IPS DF 6.9 (cell line): ENCODE data around the gene PSMG4.

ENCODE experiments used
- DNase-seq: peaks from one replicate; pipeline ENCODE4 v3.0.0-alpha.2; 2013; ENCODE audit warnings: low read depth, low spot score
- H3K27ac ChIP-seq: one replicate; pipeline ENCODE4 v1.5.1; 2013; ENCODE audit warnings: low read length, control low read depth
- H3K27me3 ChIP-seq: 2 replicates; pipeline ENCODE4 v1.6.1; 2013; ENCODE audit warnings: mild to moderate bottlenecking, low read length; ENCODE audit not compliant: control insufficient read depth, insufficient read depth
- H3K36me3 ChIP-seq: 2 replicates; pipeline ENCODE4 v1.6.1; 2013; ENCODE audit warnings: low read length; ENCODE audit not compliant: control insufficient read depth, insufficient read depth
- H3K4me1 ChIP-seq: 2 replicates; pipeline ENCODE4 v1.6.1; 2013; ENCODE audit warnings: low read length; ENCODE audit not compliant: control insufficient read depth, insufficient read depth
- H3K4me3 ChIP-seq: 2 replicates; pipeline ENCODE4 v1.5.1; 2013; ENCODE audit warnings: mild to moderate bottlenecking, low read length
- H3K9me3 ChIP-seq: 2 replicates; pipeline ENCODE4 v1.6.1; 2013; ENCODE audit warnings: low read length, inconsistent platforms; ENCODE audit not compliant: control insufficient read depth, insufficient read depth
- WGBS: extraction: QIAGEN DNeasy Blood & Tissue Kit; methylation state at CpG from one replicate; pipeline ENCODE4 v1.1.7; 2013; ENCODE audit warnings: mixed read lengths, missing lambda C conversion rate; ENCODE audit not compliant: insufficient read length, insufficient coverage; 5-methylcytosine and 5-hydroxymethylcytosine counted together

PSMG4 gene

DNA sequence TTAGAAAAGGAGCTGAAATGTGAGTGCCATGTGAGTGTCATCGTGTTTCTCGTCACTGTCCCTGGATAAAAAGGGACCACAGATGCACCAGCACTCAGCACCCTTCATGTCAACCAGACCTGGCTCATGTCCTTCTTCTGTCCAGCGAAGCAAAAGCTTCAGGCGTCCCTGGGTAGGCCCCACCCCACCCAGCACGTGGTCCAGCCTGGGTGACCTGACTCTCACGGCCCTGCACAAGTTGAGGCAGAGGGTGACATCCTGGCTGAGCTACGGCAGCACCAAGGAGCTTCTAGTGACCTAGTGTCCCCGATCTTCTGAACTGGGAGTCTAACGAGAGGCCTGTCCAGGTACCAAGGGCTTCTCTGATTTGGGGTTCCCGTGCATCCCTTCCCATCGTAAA, 37.8 kb downstream of the PSMG4 start:
- peaks cover 2% of the 10 kb centered on the region for H3K36me3 ChIP-seq
- no CpG with 5 or more reads among the region's 11 CpGs for WGBS
- H3K9me3 ChIP-seq, result no peaks in the 10 kb centered on the region
- DNase-seq, result no peak
- H3K4me3 ChIP-seq, result no peak overlapping the region
- H3K4me1 ChIP-seq, result no peaks in the 10 kb centered on the region
- no peaks in the 10 kb centered on the region for H3K27me3 ChIP-seq
- no peak overlapping the region for H3K27ac ChIP-seq

GRCh38 chr6:3297006-3297405, 38.3 kb downstream of the PSMG4 start:
- no peak overlapping the region for H3K27ac ChIP-seq
- H3K4me3 ChIP-seq, result no peak overlapping the region
- DNase-seq, result no peak
- H3K36me3 ChIP-seq, result peaks cover 2% of the 10 kb centered on the region
- H3K9me3 ChIP-seq, result no peaks in the 10 kb centered on the region
- H3K4me1 ChIP-seq, result no peaks in the 10 kb centered on the region
- WGBS, result no CpG with 5 or more reads among the region's 9 CpGs
- no peaks in the 10 kb centered on the region for H3K27me3 ChIP-seq

DNA sequence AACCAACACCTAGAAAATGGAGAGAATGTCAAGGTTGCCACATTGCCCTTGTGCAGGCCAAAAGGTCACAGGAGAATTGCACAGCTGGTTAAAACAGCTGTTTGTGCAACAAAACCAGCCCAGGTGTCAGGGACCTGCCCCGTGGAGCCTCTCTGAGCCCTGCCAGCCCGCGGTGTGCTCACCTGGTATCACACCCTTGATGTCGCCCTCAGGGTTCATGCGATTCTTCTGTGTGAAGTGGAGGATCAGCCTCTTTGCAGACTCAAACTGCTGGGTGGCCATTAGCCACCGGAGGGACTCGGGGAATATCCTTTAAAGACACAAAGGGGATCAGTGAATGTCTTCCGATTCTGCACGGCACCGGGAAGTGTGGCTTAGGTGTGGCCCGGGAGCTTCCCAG, 39.2 kb downstream of the PSMG4 start:
- H3K27ac ChIP-seq, result no peak overlapping the region
- no CpG with 5 or more reads among the region's 11 CpGs for whole genome bisulfite sequencing
- no peak for DNase-seq
- H3K27me3 ChIP-seq, result no peaks in the 10 kb centered on the region
- no peaks in the 10 kb centered on the region for H3K9me3 ChIP-seq
- peaks cover 2% of the 10 kb centered on the region for H3K36me3 ChIP-seq
- H3K4me1 ChIP-seq, result no peaks in the 10 kb centered on the region
- no peak overlapping the region for H3K4me3 ChIP-seq

- Histone ChIP-seq H3K4me3 (no peak overlapping the region), H3K27ac (no peak overlapping the region), H3K27me3 (no peaks in the 10 kb centered on the region; the same call in 1 of the 2 replicates), H3K9me3 (no peaks in the 10 kb centered on the region), H3K36me3 (peaks cover 2% of the 10 kb centered on the region), H3K4me1 (no peaks in the 10 kb centered on the region)
- no CpG with 5 or more reads among the region's 10 CpGs for WGBS
- DNase-seq, result no peak
Observed at GRCh38 chr6:3299221-3299620, 40.5 kb downstream of the PSMG4 start.

DNA sequence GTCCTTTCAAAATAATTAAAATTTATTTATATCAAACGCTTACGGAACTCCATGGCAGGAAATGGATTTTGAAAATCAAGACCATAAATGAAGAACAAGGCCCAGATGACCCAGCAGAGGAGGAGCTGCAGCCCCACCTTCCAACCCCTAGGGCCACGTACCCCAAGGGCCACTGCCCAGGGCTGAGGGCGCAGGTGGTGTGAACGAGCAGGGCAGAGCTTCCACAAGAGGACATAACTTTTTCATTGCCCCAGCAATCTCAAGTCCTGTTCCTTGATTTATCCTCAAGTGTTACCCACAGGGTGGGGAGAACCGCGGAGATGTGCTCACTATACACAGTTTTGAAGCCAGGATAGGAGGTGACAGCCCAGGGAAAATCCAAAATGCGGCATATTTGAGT, 42.8 kb downstream of the PSMG4 start:
- H3K4me3 ChIP-seq, result no peak overlapping the region
- no CpG with 5 or more reads among the region's 8 CpGs for WGBS
- no peaks in the 10 kb centered on the region for H3K9me3 ChIP-seq
- no peaks in the 10 kb centered on the region for H3K4me1 ChIP-seq
- peaks cover 2% of the 10 kb centered on the region; the same call in 1 of the 2 replicates for H3K36me3 ChIP-seq
- no peak for DNase-seq
- H3K27me3 ChIP-seq, result no peaks in the 10 kb centered on the region; the same call in 1 of the 2 replicates
- no peak overlapping the region for H3K27ac ChIP-seq

DNA sequence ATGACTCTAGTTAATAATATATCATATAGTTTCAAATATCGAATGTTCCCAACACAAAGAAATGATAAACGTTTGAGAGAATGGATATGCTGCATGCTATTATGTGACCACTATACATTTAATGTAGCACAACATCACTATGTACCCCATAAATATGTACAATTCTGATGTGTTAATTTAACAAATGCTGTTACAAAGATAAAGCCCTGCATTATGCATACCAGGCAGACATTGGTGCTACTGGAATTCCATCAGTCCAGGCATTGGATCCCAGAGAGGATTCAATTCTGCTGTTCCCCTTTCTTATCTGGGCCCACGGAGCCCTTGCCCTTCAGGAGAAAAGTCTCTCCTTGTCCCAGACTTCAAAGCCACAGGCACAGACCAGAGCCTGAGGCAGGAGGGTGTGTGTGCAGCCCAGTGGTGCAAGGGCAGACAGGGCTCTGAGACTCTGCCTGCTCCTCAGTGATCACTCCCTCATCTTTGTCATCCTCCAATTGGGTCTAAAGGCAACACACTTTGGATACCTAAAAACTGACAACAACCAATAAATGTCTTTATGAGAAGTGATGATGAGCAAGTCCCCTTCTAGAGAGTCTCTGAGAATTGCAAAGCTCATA, 45.2 kb downstream of the PSMG4 start:
- no peaks in the 10 kb centered on the region; the same call in 1 of the 2 replicates for H3K4me1 ChIP-seq
- no peak for DNase-seq
- no peaks in the 10 kb centered on the region; the same call in 1 of the 2 replicates for H3K27me3 ChIP-seq
- no CpG with 5 or more reads among the region's 3 CpGs for WGBS
- no peak overlapping the region for H3K4me3 ChIP-seq
- no peak overlapping the region for H3K27ac ChIP-seq
- H3K36me3 ChIP-seq, result no peaks in the 10 kb centered on the region
- H3K9me3 ChIP-seq, result no peaks in the 10 kb centered on the region

- Histone ChIP-seq H3K36me3 (no peaks in the 10 kb centered on the region), H3K4me3 (no peak overlapping the region), H3K9me3 (no peaks in the 10 kb centered on the region), H3K4me1 (no peaks in the 10 kb centered on the region; the same call in 1 of the 2 replicates), H3K27ac (no peak overlapping the region), H3K27me3 (no peaks in the 10 kb centered on the region; the same call in 1 of the 2 replicates)
- WGBS, result no CpG with 5 or more reads among the region's 16 CpGs
- DNase-seq, result no peak
Observed at GRCh38 chr6:3304500-3305215, 45.9 kb downstream of the PSMG4 start.

DNA sequence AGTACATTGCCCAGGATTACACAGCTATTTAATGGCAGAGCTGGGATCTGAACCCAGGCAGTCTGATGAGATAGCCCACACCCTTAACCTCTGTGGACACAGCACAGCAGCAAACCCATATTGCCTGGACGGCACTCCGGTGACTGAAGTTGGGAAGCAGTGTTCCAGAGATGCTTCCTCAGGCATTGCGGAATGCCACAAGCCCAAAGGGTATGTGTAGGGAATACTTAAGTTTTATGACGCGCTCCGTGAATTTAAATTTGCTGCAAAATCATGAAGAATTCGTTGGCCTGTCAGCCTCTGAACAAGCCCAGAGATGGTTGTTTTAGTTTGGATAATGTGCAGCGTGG, 46.4 kb downstream of the PSMG4 start:
- Histone ChIP-seq H3K36me3 (no peaks in the 10 kb centered on the region), H3K27me3 (no peaks in the 10 kb centered on the region; the same call in 1 of the 2 replicates), H3K4me3 (no peak overlapping the region), H3K4me1 (no peaks in the 10 kb centered on the region; the same call in 1 of the 2 replicates), H3K27ac (no peak overlapping the region), H3K9me3 (no peaks in the 10 kb centered on the region)
- WGBS, result no CpG with 5 or more reads among the region's 8 CpGs
- no peak for DNase-seq

- Histone ChIP-seq H3K9me3 (no peaks in the 10 kb centered on the region), H3K36me3 (no peaks in the 10 kb centered on the region), H3K27ac (no peak overlapping the region), H3K27me3 (no peaks in the 10 kb centered on the region; the same call in 1 of the 2 replicates), H3K4me1 (no peaks in the 10 kb centered on the region; the same call in 1 of the 2 replicates), H3K4me3 (no peak overlapping the region)
- no CpG with 5 or more reads among the region's 3 CpGs for WGBS
- no peak for DNase-seq
Observed at GRCh38 chr6:3305831-3306230, 47.1 kb downstream of the PSMG4 start.

GRCh38 chr6:3306848-3307247, 48.1 kb downstream of the PSMG4 start:
- H3K27ac ChIP-seq, result no peak overlapping the region
- H3K9me3 ChIP-seq, result no peaks in the 10 kb centered on the region
- H3K36me3 ChIP-seq, result no peaks in the 10 kb centered on the region
- no peak overlapping the region for H3K4me3 ChIP-seq
- H3K27me3 ChIP-seq, result no peaks in the 10 kb centered on the region; the same call in 1 of the 2 replicates
- no peak for DNase-seq
- H3K4me1 ChIP-seq, result no peaks in the 10 kb centered on the region; the same call in 1 of the 2 replicates
- WGBS, result no CpG with 5 or more reads among the region's 10 CpGs
